ENCODE data around the gene TYSND1.
"Not testable (repeated sequence)": the region's sequence is repeated elsewhere in the genome, so short reads cannot be mapped to it uniquely, and the experiment has no call there.

The TYSND1 gene

DNA sequence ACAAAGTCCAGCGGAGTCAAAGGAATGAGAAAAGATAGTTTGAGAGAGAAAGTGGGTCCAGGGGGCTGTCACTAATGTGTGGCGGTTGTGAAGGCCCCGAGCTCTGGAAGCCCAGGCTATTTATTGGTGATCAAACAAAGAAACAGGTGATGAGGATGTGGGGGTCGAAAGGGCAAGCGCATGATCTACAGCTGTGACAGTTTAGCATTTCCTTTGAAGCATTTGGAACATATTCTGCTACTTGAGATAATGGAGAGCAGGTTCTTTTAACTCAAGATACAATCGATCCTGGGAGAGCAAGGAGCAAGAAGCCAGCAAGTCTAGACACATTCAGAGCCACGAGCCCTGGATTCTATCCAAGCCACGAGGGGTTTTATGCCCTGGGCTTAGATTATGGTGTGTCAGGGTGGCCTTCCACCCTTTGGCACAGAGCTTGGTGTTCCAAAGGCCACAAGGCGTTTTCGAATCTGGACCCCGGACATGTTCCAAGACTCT is 45.4 kb downstream of the TYSND1 start:
- not testable (repeated sequence) for DNase-seq

DNA sequence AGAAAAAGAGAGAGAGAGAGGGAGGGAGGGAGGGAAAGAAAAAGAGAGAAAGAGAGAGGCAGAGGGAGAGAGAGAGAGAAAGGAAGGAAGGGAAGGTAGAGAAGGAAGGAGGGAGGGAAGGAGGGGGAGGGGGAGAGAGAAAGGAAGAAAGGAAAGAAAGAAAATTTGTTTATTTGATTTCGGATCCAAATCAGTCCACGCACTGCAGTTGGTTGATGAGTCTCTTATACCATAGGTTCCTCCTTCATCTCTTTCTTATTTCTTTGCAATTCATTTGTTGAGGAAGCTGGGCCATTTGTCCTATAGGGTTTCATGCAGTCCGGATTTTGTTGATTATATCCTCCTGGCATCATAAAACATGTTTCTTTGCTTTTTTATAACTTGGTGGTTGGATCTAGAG is 48.2 kb downstream of the TYSND1 start:
- DNase-seq, result no peak

DNA sequence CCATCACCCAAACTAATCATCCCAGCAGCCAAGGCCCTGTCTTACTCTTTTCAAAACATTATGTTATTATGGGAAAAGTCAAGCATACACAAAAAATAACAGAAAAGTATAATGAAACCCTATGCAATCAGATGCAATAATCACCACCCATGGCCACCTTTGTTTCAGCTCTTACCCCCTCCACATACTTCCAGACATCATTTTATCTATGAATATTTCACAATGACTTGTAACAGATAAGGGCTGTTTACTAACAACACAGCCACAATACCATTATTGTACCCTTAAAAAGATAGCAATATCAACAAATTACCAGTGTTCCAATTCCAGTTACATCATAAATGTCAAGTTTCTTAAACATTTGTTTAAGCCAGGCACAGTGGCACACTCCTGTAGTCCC is 49.0 kb downstream of the TYSND1 start:
- no peak for DNase-seq

DNA sequence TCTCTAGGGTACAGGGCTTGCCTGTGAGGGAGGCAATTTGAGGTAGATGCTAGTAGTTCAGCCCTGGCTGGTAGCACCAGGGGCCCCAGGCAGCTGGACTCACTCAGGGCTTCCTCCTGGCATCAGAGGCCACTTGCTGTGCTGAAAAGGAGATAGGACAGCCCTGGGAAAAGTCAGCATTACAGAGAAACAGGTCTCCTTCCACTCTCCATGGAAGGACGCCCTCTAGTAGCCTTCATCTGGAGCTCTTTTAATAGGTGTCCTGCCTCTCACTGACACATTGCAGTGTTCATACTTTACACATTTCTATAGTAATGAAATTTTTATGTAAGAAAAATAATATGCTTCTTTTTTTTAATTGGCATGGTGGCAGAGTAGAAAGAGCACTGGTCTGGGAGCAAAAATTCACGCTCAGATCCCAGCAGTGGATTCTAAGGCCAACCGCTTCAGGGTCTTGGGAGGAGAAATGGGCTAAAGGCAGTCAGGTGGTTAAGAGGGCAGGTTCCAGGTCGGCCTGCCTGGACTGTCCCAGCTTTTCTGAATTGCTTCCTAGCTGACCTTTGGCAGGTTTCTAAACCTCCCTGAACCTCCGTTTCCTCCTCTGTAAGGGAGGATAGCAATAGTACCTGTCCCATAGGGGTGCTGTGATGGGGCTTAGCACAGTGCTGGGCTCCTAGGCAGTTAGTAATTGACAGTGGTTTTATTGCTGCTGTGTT is 49.6 kb downstream of the TYSND1 start:
- DNase-seq, result no peak

DNA sequence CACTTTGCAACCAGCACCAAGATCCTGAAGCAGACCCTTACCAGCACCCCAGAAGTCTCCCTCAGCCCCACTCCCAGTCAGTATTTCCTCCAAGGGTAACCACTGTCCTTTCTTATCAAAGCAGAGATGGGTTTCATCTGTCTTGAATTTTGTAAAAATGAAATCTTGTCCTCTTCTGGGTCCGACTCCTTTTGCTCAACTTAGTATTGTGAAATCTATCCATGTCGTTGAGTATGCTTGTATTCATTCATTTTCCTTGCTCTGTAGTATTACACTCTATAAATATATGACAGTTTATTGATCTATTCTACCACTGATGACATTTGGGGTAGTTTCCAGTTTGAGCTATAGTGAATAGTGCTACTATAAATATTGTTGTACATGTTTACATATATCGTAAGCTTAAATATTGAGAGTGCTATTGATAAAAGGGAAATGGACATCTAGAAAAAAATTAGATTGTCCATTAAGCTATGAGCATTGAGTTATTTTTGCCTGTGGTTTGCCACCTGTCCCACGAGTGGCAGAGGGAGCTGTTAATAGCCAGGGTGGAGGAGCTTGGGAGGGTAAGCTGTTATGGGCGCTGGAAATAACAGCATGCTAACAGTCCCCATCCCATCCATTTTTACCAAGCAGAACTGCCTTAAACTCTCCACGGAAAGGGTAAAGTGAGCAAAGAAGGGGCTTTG is 50.3 kb downstream of the TYSND1 start:
- no peak for DNase-seq

GRCh38 chr10:70094250-70094649 is 52.2 kb downstream of the TYSND1 start:
- DNase-seq, result no peak

GRCh38 chr10:70093335-70093944 is 53.1 kb downstream of the TYSND1 start:
- no peak for DNase-seq

GRCh38 chr10:70092389-70092718 is 54.1 kb downstream of the TYSND1 start:
- no peak for DNase-seq

DNA sequence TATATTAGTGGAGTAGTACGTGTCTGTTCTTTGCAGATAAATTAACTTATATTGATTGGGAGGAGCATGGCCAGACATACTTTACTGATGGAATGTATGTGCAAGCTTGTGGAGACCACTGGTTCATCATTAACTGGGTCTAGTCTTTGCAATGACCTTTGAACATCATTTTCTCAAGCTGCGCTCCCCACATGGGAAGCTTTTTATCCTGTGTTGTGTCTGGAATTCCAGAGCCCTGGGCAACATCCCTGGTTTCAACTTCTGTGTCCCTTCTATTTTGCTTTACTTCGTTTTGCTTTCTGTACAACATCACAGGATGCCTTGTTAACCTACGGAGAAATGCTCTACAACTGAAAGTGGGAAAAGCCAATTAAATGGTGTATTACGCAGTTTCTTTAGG is 55.5 kb downstream of the TYSND1 start:
- no peak for DNase-seq

- DNase-seq, result no peak
Measured at GRCh38 chr10:70090013-70090412, 56.5 kb downstream of the TYSND1 start.

GRCh38 chr10:70088308-70088698 is 58.2 kb downstream of the TYSND1 start:
- DNase-seq, result no peak
